NCI-H82 treated with DMSO at 0.1 percent for 48 hours (cell line): ENCODE data around the gene SH2D4B.

Source experiments
- DNase-seq: peaks from one replicate; lab custom pipeline; 2025; ENCODE audit not compliant: unreplicated experiment; lab: John Stamatoyannopoulos, UW

SH2D4B gene

GRCh38 chr10:80503584-80504157 is 34.0 kb upstream of the SH2D4B start:
- DNase-seq, result no peak

GRCh38 chr10:80504158-80504811 is 33.4 kb upstream of the SH2D4B start:
- DNase-seq, result no peak

GRCh38 chr10:80504897-80505465 is 32.7 kb upstream of the SH2D4B start:
- no peak for DNase-seq

- no peak for DNase-seq
These were observed 31.5 kb upstream of the SH2D4B start for GRCh38 chr10:80506189-80506575.

- DNase-seq, result no peak
These were observed 30.7 kb upstream of the SH2D4B start for GRCh38 chr10:80506836-80507487.

GRCh38 chr10:80509108-80509402 is 28.6 kb upstream of the SH2D4B start:
- DNase-seq, result no peak

- no peak for DNase-seq
These were observed 28.1 kb upstream of the SH2D4B start for GRCh38 chr10:80509403-80510161.

- no peak for DNase-seq
These were observed 25.6 kb upstream of the SH2D4B start for GRCh38 chr10:80512031-80512526.

- no peak for DNase-seq
These were observed 24.6 kb upstream of the SH2D4B start for GRCh38 chr10:80513106-80513505.

GRCh38 chr10:80515511-80515910 is 22.2 kb upstream of the SH2D4B start:
- DNase-seq, result no peak

- DNase-seq, result no peak
These were observed 21.8 kb upstream of the SH2D4B start for GRCh38 chr10:80515941-80516340.

GRCh38 chr10:80516506-80517075 is 21.1 kb upstream of the SH2D4B start:
- DNase-seq, result no peak

GRCh38 chr10:80517416-80518142 is 20.1 kb upstream of the SH2D4B start:
- no peak for DNase-seq

- no peak for DNase-seq
These were observed 19.4 kb upstream of the SH2D4B start for GRCh38 chr10:80518143-80518806.

- no peak for DNase-seq
These were observed 18.8 kb upstream of the SH2D4B start for GRCh38 chr10:80518807-80519360.

- DNase-seq, result no peak
These were observed 17.6 kb upstream of the SH2D4B start for GRCh38 chr10:80519936-80520650.

GRCh38 chr10:80520661-80521470 is 16.8 kb upstream of the SH2D4B start:
- no peak for DNase-seq

GRCh38 chr10:80522756-80523363 is 14.8 kb upstream of the SH2D4B start:
- DNase-seq, result no peak
